GM10248 (cell line): ENCODE measurements around the gene ZMIZ2.

Experiments used
- CTCF ChIA-PET: fragments of 300-600 bp; sonication (Branson Sonifier 250); formaldehyde crosslinking; extraction: SDS; loops from one replicate; lab custom pipeline; 2021; ENCODE audit warnings: antibody characterized with exemption; lab: Yijun Ruan, JAX
- POLR2A ChIA-PET: fragments of 350-650 bp; sonication (Branson Sonifier 250); formaldehyde crosslinking; extraction: SDS; loops from one replicate; lab custom pipeline; 2020; ENCODE audit warnings: antibody characterized with exemption; lab: Yijun Ruan, JAX
- DNase-seq: peaks from one replicate; pipeline ENCODE4 v3.0.0; 2012; ENCODE audit errors: extremely low spot score
- TF ChIP-seq, protein P1 (sequence below): IDR thresholded peaks from 2 replicates; pipeline ENCODE4 v1.5.1; 2012; ENCODE audit warnings: mild to moderate bottlenecking, low read depth; ENCODE audit errors: extremely low read depth, missing control alignments, control extremely low read depth

ZMIZ2 gene

DNA sequence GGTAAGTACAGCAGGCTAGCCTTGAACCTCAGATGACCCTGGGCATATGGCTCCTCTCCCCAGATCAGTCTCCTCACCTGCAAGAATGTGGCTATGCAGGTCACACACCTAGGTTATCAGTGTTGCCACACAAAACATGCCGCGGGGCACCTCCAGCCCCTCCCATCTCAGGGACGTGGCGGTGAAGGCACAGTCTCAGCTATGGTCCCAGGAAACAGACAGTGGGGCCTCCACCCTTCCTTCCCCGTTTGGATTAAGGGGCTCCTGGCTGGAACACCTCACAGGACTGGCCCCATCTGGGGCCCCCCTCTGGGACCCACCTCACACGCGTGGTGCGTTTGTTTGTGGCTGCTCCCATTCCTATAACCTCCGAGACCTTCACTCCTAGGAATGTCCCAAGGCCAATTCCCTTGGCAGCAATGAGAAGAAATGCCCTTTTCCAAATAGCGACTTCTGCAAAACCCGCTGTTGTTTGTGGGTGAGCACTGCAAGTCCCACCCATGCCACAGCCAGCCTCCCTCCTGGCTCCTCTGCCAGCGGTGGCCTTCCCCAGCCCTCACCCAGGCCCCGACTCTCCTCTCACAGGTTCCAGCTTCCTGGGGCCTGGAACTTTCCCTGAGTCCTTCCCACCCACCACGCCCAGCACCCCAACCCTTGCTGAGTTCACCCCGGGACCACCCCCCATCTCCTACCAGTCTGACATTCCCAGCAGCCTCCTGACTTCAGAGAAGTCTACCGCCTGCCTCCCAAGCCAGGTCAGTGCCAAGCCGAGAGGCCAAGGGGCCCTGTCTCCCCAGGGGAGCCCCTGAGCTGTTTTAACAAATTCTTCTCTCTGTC lies 17.1 kb downstream of the ZMIZ2 start:
- no peak for DNase-seq
- POLR2A ChIA-PET = no interaction called here
- TF ChIP-seq, protein P1, sequence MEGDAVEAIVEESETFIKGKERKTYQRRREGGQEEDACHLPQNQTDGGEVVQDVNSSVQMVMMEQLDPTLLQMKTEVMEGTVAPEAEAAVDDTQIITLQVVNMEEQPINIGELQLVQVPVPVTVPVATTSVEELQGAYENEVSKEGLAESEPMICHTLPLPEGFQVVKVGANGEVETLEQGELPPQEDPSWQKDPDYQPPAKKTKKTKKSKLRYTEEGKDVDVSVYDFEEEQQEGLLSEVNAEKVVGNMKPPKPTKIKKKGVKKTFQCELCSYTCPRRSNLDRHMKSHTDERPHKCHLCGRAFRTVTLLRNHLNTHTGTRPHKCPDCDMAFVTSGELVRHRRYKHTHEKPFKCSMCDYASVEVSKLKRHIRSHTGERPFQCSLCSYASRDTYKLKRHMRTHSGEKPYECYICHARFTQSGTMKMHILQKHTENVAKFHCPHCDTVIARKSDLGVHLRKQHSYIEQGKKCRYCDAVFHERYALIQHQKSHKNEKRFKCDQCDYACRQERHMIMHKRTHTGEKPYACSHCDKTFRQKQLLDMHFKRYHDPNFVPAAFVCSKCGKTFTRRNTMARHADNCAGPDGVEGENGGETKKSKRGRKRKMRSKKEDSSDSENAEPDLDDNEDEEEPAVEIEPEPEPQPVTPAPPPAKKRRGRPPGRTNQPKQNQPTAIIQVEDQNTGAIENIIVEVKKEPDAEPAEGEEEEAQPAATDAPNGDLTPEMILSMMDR = no peak
- CTCF ChIA-PET = interaction anchor here (1.0 to 2.6 kb wide), 3 partner anchors 13 to 231 kb away, joined by 3 to 7 read pairs (median 3); no protein-coding TSS in a partner anchor

DNA sequence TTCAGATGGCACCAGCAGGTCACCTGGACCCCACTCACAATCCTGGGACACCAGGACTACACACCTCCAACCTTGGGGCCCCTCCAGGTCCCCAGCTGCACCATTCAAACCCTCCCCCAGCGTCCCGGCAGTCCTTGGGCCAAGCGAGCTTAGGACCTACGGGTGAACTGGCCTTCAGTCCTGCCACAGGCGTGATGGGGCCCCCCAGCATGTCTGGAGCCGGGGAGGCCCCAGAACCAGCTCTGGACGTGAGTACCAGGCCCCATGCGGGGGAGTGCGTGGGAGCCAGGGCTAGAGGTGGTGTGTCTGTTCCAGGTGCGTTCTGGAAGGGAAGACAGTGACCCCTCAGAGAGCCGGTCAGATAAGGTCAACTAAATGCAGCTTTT lies 17.8 kb downstream of the ZMIZ2 start:
- CTCF ChIA-PET = interaction anchor here (1.0 to 2.6 kb wide), 4 partner anchors 8 to 232 kb away, joined by 3 to 7 read pairs (median 4); no protein-coding TSS in a partner anchor
- POLR2A ChIA-PET = no interaction called here
- no peak for DNase-seq
- TF ChIP-seq, protein P1 = no peak

DNA sequence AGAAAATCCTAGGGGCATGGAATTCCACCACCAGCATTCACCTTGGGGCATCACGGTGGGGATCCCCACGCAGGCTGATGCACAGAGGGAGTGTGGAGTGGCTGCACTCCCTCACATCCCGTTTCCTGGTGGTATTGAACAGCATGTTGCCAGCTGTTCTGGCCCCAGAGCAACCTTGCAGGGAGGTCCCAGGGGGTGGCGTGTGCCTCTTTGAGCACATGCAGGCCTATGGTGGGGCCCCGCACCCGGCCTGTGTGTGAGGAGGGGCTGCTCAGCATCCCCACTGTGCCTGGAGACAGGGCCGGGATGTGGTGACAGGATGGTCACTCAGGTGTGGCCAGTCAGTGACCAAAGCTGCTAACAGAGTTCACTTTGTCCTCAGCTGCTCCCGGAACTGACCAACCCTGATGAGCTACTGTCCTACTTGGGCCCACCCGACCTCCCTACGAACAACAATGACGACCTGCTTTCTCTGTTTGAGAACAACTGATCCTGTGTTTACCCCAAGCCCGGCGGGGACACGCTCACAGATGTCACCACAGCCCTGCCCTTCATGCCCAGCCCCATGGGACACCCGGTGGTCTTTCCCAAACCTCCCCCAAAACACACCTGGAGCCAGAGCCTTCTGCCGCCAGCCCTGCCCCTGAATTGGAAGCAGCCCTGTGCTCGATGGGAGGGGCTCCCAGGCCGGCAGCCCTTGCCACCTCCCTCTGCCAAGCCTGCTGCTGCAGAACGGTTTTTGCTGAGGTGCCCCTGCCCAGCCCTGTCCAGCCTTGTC lies 18.7 kb downstream of the ZMIZ2 start:
- no peak for DNase-seq
- ChIA-PET POLR2A (interaction anchor here (1.2 kb wide), 1 partner anchor 18 kb away, joined by 3 read pairs; no protein-coding TSS in a partner anchor), CTCF (interaction anchor here (1.0 to 2.6 kb wide), 4 partner anchors 9 to 232 kb away, joined by 3 to 7 read pairs (median 5); no protein-coding TSS in a partner anchor)
- TF ChIP-seq, protein P1 = no peak

DNA sequence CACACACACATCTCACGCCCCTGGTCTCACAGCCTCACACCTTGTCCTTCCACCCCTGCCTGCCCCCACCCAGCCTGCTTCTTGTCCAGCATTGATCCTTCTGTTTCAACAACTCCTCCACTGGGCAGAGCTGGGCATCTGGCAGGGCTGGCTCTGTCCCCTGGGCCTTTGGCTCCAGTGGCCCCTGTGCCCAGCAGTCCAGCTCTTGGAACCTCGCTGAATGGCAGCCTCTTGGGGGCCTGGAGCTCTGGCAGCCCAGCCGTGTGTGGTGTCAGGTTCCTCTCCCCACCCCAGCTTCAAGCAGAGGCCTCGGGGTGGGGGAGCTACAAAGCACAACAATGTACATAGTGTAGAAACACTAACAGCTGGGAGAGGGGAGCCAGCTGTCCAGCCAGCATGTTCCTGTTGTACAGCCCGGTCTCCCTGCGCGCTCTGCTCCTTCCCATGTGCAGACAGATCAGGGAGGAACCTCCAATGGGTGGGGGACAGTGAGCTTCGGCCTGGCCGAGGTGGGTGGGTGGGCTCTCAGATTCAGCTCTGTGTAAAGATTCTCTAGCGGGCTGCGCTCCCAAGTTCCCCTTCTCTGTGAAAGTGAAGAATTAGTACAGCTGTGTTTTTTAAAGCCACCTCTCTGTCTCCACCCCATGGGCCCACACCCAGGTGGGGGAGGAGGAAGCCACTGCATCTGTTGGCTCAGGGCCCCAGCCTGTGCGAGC lies 19.4 kb downstream of the ZMIZ2 start:
- CTCF ChIA-PET = interaction anchor here (0.8 to 2.6 kb wide), 6 partner anchors 10 to 233 kb away, joined by 3 to 7 read pairs (median 4); no protein-coding TSS in a partner anchor
- POLR2A ChIA-PET = interaction anchor here (0.9 to 1.2 kb wide), 2 partner anchors 19 to 29 kb away, joined by 3 read pairs; no protein-coding TSS in a partner anchor
- peak; percentile 80 for DNase-seq
- TF ChIP-seq, protein P1 = no peak

DNA sequence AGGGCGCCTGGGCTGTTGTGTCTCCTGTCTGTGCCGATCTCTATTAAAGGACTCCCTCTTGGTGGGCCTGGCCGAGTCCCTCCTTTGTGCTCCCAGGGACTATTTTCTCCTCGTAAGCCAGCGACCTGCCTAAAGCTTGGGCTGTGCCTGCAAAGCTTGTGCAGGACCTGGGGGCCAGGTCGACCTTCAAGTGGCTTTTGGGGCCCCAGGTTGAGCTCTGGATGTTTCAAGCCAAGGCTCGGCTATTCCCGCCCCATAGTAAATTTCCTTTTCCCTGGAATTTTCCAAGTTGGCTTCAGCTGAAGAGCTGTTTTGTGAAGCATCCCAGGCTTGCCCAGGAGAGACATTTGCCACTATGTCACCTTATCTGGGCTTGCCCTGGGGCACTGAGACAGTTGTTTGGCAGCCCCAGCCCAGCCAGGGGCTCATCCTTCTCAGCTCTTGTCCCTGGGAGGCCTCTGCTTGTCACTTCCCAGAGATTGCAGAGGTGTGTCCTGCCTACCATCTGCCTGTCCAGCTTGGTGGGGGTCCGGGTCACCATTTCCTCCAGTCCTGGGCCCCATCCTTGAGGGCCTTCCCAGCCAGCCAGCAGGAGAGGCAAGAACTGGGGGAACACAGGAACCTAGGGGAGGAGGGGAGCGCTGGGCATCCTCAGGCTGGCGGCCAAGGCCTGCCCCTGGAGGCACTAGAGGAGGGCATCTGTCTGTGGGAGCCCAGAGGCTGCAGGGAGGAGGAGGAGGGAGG lies 20.2 kb downstream of the ZMIZ2 start:
- POLR2A ChIA-PET = interaction anchor here (0.6 to 1.2 kb wide), 3 partner anchors 19 to 32 kb away, joined by 3 to 4 read pairs (median 3); no protein-coding TSS in a partner anchor
- TF ChIP-seq, protein P1 = no peak
- DNase-seq = no peak
- CTCF ChIA-PET = interaction anchor here (0.8 to 2.6 kb wide), 7 partner anchors 11 to 233 kb away, joined by 3 to 7 read pairs (median 4); no protein-coding TSS in a partner anchor
